Adrenal gland (tissue), 5 donors: ENCODE data around the gene APOL6.

Experiments used
- POLR2A ChIP-seq, 2 donors: fragments of 450-650 bp; IDR thresholded peaks; one replicate each; pipeline ENCODE4 v1.6.1; 2017; ENCODE audit warnings: antibody characterized with exemption in 2 of 2, mild to moderate bottlenecking in 2 of 2, moderate library complexity in 1 of 2
- TF ChIP-seq, protein P1 (sequence below), 6 experiments: fragments of 450-650 bp in 4 of 6; fragments of 200-600 bp in 2 of 6; sonication (generic) in 1 of 6; IDR thresholded peaks; 1 replicate in 5 of 6; 2 replicates in 1 of 6; pipeline versions ENCODE4 v1.5.1 to v1.8.0; 2016 to 2021; ENCODE audit warnings: antibody characterized with exemption in 6 of 6, mild to moderate bottlenecking in 2 of 6, moderate library complexity in 1 of 6
- donor health status: DM: no; HTN: no; CAD: no.

DNA sequence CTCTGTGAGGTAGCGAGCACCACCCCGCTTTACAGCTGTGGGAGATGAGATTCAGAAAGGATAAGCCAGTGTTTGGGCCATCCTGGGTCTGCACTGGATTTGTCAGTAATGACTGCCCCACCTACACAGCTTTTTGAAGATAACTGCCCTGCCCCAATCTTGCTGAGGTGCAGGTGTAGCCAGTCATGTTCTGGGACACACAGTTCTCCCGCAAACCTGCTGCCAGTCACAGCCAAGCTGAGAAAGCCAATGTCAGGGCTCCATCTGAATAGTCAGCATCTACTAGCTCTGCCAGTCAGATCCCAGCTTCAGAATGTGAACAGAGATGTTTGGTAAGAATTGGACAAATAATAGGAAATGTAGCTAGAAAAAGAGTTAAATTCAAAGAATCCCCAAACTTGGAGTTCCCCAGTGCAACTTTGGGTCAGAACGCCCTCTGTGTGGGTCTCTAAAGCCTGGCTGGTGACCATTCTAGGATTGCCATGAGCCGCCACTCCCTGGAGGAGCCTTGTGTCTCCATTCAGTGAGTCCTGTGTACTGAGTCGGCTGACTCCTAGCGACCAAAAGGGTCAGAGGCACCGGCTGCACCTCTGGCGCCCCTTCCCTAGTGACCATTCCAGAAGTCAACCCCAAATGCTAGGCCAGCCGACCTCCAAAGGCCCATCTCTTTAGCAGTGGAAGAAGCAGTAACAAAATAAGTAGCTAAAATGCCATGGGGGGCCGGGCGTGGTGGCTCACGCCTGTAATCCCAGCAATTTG, 28.7 kb upstream of the APOL6 start:
- TF ChIP-seq, protein P1, sequence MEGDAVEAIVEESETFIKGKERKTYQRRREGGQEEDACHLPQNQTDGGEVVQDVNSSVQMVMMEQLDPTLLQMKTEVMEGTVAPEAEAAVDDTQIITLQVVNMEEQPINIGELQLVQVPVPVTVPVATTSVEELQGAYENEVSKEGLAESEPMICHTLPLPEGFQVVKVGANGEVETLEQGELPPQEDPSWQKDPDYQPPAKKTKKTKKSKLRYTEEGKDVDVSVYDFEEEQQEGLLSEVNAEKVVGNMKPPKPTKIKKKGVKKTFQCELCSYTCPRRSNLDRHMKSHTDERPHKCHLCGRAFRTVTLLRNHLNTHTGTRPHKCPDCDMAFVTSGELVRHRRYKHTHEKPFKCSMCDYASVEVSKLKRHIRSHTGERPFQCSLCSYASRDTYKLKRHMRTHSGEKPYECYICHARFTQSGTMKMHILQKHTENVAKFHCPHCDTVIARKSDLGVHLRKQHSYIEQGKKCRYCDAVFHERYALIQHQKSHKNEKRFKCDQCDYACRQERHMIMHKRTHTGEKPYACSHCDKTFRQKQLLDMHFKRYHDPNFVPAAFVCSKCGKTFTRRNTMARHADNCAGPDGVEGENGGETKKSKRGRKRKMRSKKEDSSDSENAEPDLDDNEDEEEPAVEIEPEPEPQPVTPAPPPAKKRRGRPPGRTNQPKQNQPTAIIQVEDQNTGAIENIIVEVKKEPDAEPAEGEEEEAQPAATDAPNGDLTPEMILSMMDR (IDR thresholded peaks at IDR 0.05), result no peak
- TF ChIP-seq POLR2A (IDR thresholded peaks at IDR 0.05), result no peak
